SKM-1 treated with dmso at 0.1 percent for 144 hours (cell line): Measurements from ENCODE around the gene SIM2.
A peak's percentile ranks its signal among the peaks of the same experiment; 100 is the strongest.

Experiments used
- DNase-seq: peaks from one replicate; lab custom pipeline; 2025; ENCODE audit not compliant: unreplicated experiment; lab: John Stamatoyannopoulos, UW

SIM2 gene

DNA sequence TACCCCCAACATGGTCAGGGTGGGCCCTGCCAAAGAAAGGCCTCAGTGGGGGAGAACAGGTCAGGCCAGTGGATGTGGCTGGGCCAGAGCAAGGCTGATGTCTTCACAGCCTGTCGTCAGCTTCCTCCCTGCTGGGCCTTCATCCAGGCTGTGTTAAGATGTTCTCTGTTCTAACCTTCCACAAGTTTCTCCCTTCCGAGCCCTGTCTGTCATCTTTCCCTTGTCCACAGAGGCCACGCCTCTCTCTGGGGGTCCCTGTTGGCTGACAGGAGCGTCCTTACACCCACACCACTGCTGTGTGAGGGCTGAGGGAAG is 36.2 kb downstream of the SIM2 start:
- no peak for DNase-seq

DNA sequence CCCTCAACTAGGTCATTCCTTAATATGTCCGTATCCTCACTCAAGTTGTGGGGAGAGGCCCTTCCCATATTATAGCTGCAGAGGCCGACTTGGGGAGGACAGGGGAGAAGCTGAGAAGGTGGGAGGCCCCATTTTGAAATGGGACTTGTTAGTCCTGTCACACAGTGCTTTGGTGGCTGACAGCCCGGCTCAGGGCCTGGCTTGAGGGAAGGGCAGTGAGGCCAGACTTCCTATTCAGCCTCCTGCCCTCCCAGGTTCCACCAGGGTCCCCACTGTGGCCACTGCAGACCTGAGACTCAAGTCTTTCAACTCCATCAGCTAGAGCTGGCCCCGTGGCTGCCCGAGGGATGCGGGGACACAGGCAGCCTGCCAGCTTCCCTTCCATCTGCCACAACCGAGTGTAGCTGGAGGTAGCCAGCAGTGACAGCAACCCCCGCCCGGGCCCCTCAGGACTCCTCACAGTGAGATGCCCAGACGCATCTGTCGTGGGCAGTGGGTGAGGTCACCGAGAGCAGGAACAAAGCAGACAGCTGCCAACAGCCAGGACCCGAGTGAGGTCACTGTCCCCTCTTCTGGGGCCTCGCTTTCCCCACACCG is 36.9 kb downstream of the SIM2 start:
- no peak for DNase-seq

DNA sequence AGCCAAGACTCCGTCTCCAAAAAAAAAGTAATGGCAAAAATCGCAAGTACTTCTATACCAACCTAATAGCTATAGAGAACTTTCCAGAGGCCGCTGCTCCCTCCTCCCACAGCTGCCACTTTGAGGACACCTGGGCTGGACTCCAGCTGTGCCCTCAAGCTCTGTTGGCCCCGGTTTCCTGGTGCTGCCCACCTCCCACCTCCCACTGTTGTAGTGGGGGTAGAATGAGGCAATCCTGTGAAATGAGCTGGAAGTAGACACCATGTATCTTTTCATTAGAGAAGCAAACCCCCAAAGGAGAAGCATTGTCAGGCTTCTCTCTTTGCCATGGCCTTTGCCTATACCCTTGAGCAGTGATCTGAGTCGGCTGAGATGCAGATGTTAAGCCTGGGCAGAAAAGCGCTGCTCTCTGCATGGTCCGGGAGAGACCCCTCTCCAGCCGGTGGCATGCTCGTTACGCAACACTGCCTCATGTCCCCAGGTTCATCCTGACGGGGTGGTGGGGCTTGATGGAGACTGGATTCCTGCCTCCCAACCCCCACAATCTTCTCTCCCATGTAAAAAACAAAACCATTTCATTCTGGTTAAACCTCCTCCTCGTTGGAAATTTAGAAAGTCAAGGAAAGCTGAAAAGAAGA is 39.7 kb downstream of the SIM2 start:
- no peak for DNase-seq

DNA sequence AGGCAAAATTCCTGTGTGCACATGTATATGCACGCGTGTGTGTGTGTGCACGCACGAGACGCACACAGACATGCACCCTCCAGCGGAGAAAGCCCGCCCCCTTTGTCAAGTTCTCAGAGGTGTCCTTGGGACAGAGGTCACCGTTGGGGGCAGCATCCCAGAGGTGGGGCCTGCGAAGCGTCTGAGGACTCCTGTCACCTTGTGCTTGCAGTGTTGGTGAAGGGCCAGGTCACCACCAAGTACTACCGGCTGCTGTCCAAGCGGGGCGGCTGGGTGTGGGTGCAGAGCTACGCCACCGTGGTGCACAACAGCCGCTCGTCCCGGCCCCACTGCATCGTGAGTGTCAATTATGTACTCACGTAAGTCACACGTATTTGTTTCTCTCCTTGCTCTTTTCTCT is 42.6 kb downstream of the SIM2 start:
- DNase-seq = no peak

DNA sequence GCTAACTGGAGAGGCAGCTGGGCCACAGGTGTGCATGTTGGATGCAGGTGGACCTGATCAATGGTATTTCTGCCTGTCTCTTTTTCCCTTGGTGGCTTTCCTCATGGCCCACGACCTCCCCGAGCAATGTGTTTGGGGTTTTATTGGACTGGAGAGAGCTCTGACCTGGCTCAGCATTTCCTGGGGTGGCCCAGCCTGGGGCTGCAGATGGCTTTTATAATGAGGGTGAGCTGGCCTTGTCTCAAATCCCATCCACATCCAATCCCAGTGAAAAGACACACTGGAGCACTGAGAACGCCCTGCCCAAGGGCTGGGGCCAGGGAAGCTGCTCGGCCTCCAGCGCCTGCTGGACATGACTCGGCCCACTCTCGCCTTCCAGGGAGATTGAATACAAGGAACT is 44.1 kb downstream of the SIM2 start:
- DNase-seq = no peak

DNA sequence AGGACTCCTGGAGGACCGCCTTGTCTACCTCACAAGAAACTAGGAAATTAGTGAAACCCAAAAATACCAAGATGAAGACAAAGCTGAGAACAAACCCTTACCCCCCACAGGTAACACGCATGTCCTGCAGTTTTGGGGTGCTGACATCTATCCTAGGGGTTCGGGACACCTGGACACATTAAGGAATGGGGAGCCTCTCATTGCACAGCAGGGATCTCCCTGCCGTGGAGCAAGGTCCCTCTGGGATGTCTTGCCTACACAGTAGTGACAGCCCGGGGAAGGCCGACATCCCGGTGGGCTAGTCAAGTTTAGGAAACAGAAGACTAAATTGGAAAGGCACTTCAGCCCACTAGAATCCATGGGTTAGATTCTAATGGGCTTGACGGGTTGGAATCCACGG is 44.5 kb downstream of the SIM2 start:
- DNase-seq = no peak

DNA sequence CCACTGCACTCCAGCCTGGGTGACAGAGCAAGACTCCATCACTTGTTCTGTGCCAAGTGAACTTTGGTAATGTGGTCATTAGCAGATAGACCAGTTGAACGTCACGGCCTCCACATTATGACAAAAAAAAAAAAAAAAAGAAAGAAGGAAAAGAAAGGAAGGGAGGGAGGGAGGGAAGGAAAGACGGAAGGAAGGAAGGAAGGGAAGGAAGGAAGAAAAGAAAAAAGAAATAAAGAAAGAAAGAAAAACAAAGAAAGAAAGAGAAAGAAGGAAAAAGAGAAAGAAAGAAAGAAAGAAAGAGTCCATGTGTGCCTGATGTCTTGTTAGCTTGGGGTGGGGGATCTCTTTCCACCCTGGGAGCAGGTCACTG is 45.3 kb downstream of the SIM2 start:
- no peak for DNase-seq

DNA sequence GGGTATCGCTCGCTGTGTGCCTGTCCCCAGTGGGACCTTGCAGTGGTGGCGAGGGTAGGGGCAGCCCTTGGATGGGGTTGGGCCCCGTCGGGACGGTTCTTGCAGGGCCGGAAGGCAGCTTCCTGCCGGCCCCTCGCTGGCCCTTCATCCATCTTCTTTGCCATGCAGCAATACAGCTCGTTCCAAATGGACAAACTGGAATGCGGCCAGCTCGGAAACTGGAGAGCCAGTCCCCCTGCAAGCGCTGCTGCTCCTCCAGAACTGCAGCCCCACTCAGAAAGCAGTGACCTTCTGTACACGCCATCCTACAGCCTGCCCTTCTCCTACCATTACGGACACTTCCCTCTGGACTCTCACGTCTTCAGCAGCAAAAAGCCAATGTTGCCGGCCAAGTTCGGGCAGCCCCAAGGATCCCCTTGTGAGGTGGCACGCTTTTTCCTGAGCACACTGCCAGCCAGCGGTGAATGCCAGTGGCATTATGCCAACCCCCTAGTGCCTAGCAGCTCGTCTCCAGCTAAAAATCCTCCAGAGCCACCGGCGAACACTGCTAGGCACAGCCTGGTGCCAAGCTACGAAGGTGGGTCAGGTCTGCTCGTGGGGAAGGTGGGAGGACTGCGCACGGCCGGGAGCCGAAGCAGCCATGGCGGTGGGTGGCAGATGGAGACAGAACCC is 45.8 kb downstream of the SIM2 start:
- DNase-seq = no peak

DNA sequence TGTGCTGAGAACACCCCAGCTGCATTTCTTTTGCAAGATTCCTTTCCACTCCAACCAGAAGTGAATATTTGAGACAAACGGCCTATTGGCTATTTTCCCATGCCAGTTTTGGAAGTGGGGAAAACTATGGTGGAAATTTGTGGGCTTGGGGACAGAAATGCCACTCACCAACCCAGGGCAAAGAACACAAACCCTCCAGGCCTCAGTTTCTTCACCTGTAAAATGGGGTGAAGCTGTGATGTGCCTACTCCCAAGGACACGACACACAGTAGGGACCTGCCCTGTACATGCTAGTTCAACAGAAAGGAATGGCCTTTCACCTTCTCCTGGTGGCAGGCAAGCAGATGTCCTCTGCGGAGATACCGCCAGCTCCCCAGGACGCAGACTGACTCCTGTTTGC is 46.5 kb downstream of the SIM2 start:
- no peak for DNase-seq

DNA sequence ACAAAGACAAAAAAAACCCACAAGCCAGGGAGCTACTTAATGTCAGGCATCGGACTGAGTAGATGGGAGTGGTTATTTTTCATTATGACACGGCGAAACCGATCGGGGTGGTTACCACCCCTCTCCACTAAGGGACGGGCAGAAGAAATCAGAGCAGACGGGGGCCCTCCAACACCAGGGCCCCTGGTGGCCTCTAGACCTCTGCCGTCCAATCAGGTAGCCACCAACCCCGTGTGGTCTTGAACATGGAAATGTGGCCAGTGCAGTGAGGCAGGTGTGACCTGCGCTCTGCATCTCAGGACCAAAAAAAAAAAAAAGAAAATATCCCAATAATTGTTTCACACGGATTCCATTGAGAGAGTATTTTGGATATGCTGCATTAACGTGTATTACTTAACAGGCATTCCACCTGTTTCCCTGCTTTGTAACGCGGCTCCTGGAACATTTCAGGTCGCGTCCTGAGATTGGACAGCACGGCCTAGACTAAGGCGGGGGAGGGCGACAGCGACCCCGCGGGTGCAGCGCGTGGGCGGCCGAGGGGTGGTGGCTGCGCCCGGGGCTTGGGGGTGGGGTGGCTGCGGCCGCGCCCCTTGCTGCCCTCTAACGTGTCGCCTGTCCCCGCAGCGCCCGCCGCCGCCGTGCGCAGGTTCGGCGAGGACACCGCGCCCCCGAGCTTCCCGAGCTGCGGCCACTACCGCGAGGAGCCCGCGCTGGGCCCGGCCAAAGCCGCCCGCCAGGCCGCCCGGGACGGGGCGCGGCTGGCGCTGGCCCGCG is 48.3 kb downstream of the SIM2 start:
- DNase-seq = no peak

DNA sequence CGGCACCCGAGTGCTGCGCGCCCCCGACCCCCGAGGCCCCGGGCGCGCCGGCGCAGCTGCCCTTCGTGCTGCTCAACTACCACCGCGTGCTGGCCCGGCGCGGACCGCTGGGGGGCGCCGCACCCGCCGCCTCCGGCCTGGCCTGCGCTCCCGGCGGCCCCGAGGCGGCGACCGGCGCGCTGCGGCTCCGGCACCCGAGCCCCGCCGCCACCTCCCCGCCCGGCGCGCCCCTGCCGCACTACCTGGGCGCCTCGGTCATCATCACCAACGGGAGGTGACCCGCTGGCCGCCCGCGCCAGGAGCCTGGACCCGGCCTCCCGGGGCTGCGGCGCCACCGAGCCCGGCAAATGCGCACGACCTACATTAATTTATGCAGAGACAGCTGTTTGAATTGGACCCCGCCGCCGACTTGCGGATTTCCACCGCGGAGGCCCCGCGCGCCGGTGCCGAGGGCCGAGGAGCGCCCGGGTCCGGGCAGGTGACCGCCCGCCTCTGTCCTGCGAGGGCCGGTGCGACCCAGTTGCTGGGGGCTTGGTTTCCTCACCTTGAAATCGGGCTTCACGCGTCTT is 49.0 kb downstream of the SIM2 start:
- peak; percentile 35 for DNase-seq

DNA sequence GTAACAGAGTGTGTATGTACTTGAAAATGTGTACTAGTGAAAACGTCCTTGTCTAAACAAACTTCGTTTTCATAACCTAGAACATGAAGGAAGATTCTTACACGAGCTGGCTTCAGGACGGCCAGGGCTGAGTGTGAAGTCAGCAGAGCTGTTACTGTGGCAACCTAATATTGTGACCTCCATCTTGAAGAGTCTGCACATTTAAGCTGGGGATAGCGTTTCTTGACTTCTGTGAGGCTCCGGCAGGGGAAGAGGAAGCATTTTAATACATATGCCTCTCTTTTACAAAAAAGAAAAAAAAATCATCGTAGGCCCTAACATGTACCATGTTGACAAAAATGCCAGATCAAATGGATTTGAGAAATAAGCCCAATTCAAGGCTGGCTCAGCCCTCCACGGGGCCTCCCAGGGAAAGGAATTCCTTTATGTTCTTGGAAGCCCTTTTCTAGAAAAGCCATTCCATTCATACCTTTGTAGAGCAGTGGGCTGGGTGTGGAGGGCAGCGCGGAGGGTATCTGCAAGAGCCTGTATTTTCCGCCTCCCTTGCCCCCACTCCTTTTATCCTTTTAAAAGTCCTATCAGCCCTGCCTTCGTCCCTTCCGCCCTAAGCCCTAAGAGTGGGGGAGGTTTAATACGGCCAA is 51.1 kb downstream of the SIM2 start:
- DNase-seq = no peak

DNA sequence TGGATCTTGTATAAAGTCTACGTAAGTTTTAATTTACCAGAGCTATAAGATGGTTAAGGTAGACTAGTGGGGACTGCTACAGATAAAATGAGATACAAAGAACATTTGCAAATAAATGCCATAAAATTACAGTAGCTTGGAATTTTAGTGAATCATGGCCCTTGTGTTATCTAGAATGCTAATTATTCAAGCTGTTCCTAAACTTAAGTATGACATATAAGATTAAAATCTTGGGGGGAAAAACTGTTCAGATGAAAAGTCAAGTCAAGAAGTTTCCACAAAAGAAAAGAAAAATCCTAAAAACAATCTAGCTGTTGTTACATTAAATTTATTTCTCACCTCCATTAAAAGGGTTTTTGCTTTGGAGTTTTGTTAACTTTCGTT is 51.7 kb downstream of the SIM2 start:
- no peak for DNase-seq

DNA sequence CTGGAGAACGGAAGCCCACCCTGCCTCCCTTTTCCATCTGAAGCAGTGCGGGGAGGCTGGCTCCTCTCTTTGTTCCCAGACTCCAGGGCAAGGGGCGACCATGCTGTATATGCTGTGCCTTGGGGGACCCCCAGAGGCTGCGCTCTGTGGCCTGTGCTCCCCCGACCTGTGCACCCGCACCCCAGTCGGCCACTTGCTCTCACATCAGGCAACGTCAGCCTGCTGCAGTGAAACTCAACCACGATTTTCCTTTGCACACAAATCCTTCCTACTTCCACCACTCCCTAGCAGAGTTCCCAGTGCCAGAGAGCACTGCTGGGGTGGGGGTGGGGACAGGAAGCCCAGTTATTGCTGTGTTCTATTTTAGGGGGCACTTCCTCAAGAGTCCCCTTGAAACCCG is 52.5 kb downstream of the SIM2 start:
- no peak for DNase-seq

DNA sequence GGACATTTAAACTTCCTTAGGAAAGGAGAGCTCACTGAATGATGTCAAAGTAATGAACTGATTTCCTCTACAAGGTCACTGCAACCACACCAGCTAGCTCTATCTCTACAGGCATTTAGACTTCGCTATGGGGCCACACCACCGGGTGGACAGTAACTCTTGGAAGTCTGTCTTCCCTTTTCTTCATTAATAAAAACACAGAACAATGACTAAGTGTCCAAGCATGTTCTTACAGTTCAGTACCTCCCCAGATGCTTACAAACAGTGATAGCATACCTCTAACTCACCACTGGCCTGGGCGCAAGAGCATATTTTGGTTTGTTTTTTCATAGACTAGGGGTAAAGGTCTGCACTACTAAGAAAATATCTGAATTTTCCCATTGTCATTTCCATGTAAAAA is 54.6 kb downstream of the SIM2 start:
- no peak for DNase-seq

DNA sequence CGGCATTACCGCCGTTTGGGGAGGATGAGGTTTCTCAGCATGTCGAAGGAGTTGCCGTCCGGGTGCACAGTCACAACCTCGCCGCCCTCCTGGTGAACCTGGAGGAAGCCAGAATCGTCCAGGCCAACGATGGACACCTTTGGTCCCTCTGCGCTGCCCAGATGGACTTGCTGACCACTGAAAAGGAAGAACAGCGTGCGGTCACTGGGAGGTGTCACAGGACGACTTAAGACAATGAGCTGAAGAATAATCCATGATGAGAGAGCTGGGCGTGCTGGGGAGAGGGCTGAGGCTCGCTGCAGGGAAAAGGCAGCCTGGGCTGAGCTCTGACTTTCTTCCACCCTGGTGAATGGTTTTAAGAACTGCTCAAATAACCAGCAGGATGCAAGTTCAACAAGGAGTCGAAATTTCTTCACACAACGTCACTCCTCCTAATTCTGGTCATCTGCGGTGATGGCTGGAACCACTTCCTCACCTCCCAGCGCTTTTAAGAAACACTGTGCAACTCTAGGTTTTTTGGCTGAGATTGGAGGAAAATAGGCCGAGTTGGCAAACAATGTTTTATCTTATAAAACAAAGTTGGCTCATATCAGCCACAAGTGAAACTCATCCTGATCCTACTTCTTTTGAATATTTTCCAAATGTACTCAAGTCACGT is 55.5 kb downstream of the SIM2 start:
- no peak for DNase-seq

DNA sequence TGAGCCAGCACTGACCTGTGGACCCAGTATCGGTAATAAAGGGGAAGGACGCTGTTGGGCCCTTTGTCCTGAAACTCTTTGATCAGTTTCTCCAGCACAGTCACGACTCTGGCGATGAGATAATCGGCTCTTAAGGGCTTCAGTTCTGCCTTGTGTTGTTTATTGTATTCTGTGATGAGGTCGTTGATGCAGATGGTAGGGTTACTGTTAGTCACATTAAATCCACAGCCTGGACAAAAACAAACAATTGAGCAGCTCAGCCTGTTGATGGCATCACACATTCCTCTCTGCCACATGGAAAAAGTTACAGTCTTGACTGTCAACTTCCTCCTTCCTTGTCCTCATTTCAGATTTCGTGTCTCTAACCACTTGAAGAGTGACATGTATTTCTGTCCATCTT is 57.6 kb downstream of the SIM2 start:
- DNase-seq = no peak

DNA sequence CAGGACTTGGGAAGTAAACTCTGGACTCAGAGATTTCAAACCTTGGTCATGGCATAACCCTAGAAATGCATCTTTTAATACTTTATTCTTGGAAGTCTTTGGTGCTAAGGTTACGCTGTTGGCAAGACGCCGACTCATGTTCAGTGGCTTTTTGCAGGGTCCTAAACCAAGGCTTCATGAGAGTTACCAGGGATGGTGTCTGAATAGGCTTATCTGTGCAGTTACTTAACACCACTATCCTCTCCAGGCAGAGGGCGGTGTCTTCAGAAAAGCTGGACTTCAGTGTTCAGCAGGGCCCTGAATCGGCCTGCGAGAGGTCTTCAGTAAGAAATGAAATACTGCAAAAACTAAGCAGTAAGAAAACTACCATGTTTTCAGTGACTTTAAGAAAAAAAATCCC is 58.3 kb downstream of the SIM2 start:
- no peak for DNase-seq

DNA sequence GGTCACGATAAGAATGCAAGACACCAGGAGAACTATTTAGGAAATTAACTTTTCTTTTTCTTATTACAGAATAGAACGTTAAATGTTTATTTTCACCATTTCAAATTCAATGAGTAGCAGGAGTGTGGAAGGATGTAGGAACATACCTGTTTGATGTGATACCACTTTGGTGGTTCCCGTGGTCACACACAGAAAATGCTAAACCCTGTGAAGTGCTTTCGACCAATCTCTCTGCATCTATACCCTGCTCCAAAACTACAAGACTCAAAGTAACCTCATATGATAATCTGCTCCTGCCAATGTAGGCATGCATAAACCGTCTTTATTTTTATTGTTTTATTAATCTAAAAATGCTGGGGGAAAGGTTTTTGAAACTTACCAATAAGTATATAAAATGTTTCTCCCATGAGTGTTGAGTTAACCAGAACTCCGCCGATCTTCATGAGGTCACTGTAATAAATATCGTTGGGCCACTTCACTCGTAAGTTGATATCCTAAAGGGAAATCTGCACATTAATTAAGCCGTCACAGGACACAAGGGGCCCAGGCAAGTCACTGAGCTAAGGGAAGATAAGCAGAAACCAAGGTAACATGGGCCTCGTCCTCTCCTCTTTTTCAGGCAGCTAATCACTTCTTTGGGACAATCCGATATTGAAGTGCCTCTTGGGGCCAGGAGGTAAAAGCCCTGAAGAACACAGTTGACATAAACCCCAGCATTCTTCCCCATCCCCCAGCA is 60.6 kb downstream of the SIM2 start:
- DNase-seq = no peak

DNA sequence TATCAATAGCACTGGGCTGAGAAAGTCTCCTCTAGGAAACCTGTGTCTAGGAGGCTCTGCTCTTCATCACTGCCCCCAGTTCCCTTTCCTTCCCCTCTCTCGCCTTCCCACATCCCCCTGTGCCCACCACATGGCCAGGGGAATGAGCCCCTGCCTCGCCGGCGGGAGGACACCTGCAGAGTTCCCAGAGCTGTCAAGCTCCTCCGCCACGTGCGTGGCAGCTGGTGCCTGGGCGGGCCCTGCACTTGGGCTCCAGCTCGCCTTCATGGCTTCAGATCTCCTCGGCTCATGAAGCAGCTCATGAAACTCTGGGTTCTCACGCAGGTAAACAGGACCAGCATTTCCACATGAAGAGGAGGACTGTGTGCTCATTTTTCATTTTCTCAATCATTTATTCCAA is 62.8 kb downstream of the SIM2 start:
- no peak for DNase-seq
